K562 (cell line): ENCODE results near the gene CALD1.

ENCODE experiments used
- CTCF ChIP-seq, 3 experiments: IDR thresholded peaks in 2 of 3; conservative IDR thresholded peaks in 1 of 3; 2 replicates each; pipeline ENCODE4 v1.5.1; 2011 to 2012; ENCODE audit warnings: low read length in 3 of 3, mild to moderate bottlenecking in 3 of 3, control low read depth in 2 of 3, improper control_type of control experiment in 1 of 3, inconsistent platforms in 1 of 3, low read depth in 1 of 3, mixed read lengths in 1 of 3, moderate library complexity in 1 of 3; ENCODE audit not compliant: insufficient read depth in 2 of 3
- EZH2 ChIP-seq: IDR thresholded peaks from 2 replicates; pipeline ENCODE4 v1.6.1; 2012; ENCODE audit warnings: low read depth, mild to moderate bottlenecking, inconsistent platforms, low read length, borderline replicate concordance
- FOXA3 ChIP-seq, 2 experiments: fragments of 450-650 bp in 1 of 2; sonication (generic) in 1 of 2; formaldehyde crosslinking; IDR thresholded peaks in 1 of 2; conservative IDR thresholded peaks in 1 of 2; 2 replicates each; pipeline versions ENCODE4 v1.4.0 to v1.8.0; 2020 to 2022; ENCODE audit warnings: mild to moderate bottlenecking in 2 of 2, missing genetic modification reagents in 1 of 2
- GTF2F1 ChIP-seq: IDR thresholded peaks from 2 replicates; pipeline ENCODE4 v1.6.1; 2011; ENCODE audit warnings: low read depth, low read length, improper control_type of control experiment
- HMGN3 ChIP-seq: IDR thresholded peaks from 2 replicates; pipeline ENCODE4 v1.6.1; 2011; ENCODE audit warnings: borderline replicate concordance, low read depth, mild to moderate bottlenecking, mixed read lengths, low read length; ENCODE audit not compliant: insufficient read length; ENCODE audit errors: extremely low read depth
- HNRNPK ChIP-seq: fragments of 200-400 bp; formaldehyde crosslinking; IDR thresholded peaks from one replicate; pipeline ENCODE4 v1.6.1; 2018; ENCODE audit warnings: mild to moderate bottlenecking, low read depth, low read length; ENCODE audit not compliant: poor library complexity, severe bottlenecking
- RFX1 ChIP-seq: fragments of 450-650 bp; IDR thresholded peaks from 2 replicates; pipeline ENCODE4 v1.6.1; 2016; ENCODE audit warnings: mild to moderate bottlenecking, moderate library complexity
- SMAD3 ChIP-seq: fragments of 450-650 bp; formaldehyde crosslinking; conservative IDR thresholded peaks from 2 replicates; pipeline ENCODE4 v1.4.0; 2020; ENCODE audit warnings: mild to moderate bottlenecking
- USF2 ChIP-seq: sonication (generic); formaldehyde crosslinking; IDR thresholded peaks from 2 replicates; pipeline ENCODE4 v1.5.0; 2020; ENCODE audit warnings: missing genetic modification reagents
- ZNF146 ChIP-seq: IDR thresholded peaks from one replicate; pipeline ENCODE4 v1.6.1; 2018; ENCODE audit warnings: missing compliant biosample characterization; ENCODE audit not compliant: unreplicated experiment
- ZNF274 ChIP-seq: IDR thresholded peaks from 2 replicates; pipeline ENCODE4 v1.6.1; 2011; ENCODE audit warnings: low read depth, mild to moderate bottlenecking, low read length, moderate library complexity, borderline replicate concordance

- TF ChIP-seq EZH2 (no peak), CTCF (IDR thresholded peaks at IDR 0.05 in 2 of 3, conservative IDR thresholded peaks at IDR 0.05 in 1 of 3; ENCODE audit: insufficient read depth in 2 of 3, low read depth in 1 of 3, low read length in 3 of 3) (no peak), GTF2F1 (no peak), ZNF146 (no peak), HNRNPK (no peak), SMAD3 (CRISPR knock-in tag) (no peak), USF2 (CRISPR knock-in tag) (no peak), HMGN3 (no peak), RFX1 (no peak), ZNF274 (no peak), FOXA3 (CRISPR knock-in tag; conservative IDR thresholded peaks at IDR 0.05 in 1 of 2, IDR thresholded peaks at IDR 0.05 in 1 of 2) (no peak)
Observed at GRCh38 chr7:134963036-134963435, 183.6 kb downstream of the CALD1 start.
